ENCODE results near the gene DPYSL4. TPM values are rescaled to one million over a fixed set of nuclear protein-coding genes. Genes with fewer than 3 reads are reported as not detected.

DPYSL4 gene
- total RNA-seq, 1 donor from 2014 or later = 55.9 TPM

DNA sequence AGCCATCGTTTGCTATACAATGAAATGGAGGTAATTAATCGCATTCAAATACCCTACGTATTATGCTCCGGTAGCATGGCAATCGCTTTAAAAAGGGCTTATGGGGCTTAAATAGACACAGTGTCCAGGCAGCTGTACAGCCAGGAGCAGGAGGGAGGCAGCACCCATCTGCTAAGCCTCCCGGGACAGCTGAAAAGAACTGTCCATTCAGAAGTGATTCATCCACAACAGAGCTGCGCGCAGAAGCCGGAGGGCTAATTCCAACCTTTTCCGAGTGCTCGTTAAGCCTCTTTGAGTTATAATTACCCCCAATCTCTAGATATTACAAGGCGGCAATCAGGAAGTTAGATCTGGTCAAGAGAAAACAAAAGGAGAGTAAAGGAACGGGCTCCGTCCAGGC, 58.3 kb downstream of the DPYSL4 start:
- Mint-ChIP-seq H3K4me3 (ENCODE audit: low read depth) (no peak overlapping the region), H3K9me3 (ENCODE audit: low read depth) (no peaks in the 10 kb centered on the region), H3K36me3 (ENCODE audit: insufficient read depth) (no peaks in the 10 kb centered on the region), H3K4me1 (ENCODE audit: low read depth) (no peaks in the 10 kb centered on the region), H3K27me3 (peaks cover 8% of the 10 kb centered on the region), H3K27ac (no peak overlapping the region)
- TF ChIP-seq, protein P1, sequence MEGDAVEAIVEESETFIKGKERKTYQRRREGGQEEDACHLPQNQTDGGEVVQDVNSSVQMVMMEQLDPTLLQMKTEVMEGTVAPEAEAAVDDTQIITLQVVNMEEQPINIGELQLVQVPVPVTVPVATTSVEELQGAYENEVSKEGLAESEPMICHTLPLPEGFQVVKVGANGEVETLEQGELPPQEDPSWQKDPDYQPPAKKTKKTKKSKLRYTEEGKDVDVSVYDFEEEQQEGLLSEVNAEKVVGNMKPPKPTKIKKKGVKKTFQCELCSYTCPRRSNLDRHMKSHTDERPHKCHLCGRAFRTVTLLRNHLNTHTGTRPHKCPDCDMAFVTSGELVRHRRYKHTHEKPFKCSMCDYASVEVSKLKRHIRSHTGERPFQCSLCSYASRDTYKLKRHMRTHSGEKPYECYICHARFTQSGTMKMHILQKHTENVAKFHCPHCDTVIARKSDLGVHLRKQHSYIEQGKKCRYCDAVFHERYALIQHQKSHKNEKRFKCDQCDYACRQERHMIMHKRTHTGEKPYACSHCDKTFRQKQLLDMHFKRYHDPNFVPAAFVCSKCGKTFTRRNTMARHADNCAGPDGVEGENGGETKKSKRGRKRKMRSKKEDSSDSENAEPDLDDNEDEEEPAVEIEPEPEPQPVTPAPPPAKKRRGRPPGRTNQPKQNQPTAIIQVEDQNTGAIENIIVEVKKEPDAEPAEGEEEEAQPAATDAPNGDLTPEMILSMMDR (IDR thresholded peaks at IDR 0.05; ENCODE audit: unreplicated experiment) = no peak
- no peak for DNase-seq (ENCODE audit: low spot score, unreplicated experiment)

DNA sequence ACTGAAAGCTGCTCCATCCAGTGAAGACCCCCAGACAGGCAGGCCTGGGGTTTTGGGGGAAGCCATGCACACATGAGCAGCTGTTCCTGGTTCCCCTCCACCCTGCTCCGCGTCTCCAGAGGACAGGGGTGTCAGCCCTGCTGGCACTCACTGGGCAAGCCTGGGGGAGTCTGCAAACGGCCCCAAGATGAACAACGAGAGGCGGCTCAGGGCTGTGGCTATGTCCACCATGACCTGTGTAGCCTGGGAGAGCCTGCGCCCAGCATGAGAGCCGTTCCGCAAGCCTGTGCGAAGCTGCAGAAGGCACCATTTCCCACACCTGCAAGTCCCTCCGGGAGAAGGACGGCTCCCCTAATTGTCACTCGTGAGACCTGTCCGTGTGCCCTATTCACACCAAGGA, 59.5 kb downstream of the DPYSL4 start:
- no peak for DNase-seq (ENCODE audit: low spot score, unreplicated experiment)
- Mint-ChIP-seq H3K9me3 (ENCODE audit: low read depth) (no peaks in the 10 kb centered on the region), H3K4me3 (ENCODE audit: low read depth) (no peak overlapping the region), H3K27ac (no peak overlapping the region), H3K27me3 (peaks cover 5% of the 10 kb centered on the region), H3K4me1 (ENCODE audit: low read depth) (no peaks in the 10 kb centered on the region), H3K36me3 (ENCODE audit: insufficient read depth) (no peaks in the 10 kb centered on the region)
- TF ChIP-seq, protein P1 (IDR thresholded peaks at IDR 0.05; ENCODE audit: unreplicated experiment) = no peak

DNA sequence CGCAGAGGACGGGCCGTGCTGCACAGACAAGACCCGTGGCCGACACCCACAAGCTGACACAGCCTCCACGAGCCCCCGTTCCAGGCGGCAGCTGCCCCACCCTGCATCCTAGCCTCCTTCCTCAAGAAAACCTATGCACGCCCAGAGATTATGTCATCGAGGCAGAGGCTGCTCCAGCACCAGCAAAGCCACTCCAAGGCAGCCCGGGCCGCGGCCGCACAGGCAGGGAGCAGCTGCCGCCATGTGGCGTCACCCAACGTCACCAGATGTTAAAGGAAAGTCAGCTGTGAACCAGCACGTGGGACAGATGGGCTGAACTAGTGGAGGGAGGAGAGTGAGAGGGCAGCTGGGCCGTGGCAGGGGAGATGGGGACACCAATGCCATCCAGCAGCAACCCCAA, 61.2 kb downstream of the DPYSL4 start:
- peak overlapping the region; percentile 50 for H3K4me3 Mint-ChIP-seq (ENCODE audit: low read depth)
- TF ChIP-seq, protein P1 (IDR thresholded peaks at IDR 0.05; ENCODE audit: unreplicated experiment) = no peak
- no peaks in the 10 kb centered on the region for H3K4me1 Mint-ChIP-seq (ENCODE audit: low read depth)
- no peaks in the 10 kb centered on the region for H3K36me3 Mint-ChIP-seq (ENCODE audit: insufficient read depth)
- H3K27me3 Mint-ChIP-seq = peaks cover 6% of the 10 kb centered on the region
- H3K27ac Mint-ChIP-seq = no peak overlapping the region
- DNase-seq (ENCODE audit: low spot score, unreplicated experiment) = no peak
- no peaks in the 10 kb centered on the region for H3K9me3 Mint-ChIP-seq (ENCODE audit: low read depth)

DNA sequence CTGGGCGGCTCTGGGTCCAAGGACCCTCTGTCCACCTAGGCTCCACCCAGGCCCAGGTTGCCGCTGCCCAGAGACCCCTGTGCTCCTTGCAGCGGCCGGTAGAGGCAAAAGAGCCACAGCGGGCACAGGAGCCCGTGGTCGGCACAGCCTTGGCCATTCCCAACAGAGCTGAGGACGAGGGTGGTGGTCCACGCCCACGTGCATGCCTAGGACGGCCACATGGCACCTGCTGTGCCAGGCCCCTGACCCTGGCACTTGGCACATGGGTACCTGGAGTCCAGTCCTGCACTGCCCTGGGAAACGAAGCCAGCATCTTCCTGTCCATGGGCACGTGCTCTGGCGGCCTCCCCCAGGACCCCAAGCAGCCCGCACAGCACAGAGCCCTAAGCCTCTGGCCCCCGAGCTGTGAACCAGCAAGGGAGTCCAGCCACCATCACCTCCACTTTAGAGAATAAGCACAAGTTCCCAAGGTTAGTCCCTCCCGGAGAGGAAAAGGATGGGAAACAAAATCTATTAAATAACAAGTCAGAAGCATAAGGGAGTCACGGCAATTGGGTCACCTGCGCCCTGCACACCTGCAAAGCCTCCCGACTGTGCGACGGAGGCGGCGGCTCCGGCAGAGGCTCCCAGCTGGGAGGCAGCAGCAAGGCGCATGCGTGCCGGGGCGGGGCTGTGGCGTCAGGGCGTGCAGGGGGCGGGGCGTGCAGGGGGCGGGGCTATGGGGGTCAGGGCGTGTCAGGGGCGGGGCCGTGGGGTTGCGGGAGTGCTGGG, 61.9 kb downstream of the DPYSL4 start:
- TF ChIP-seq, protein P1 (IDR thresholded peaks at IDR 0.05; ENCODE audit: unreplicated experiment) = no peak
- H3K9me3 Mint-ChIP-seq (ENCODE audit: low read depth) = no peaks in the 10 kb centered on the region
- peak overlapping the region; percentile 69 for H3K4me3 Mint-ChIP-seq (ENCODE audit: low read depth)
- no peaks in the 10 kb centered on the region for H3K4me1 Mint-ChIP-seq (ENCODE audit: low read depth)
- DNase-seq (ENCODE audit: low spot score, unreplicated experiment) = peak; percentile 33
- H3K27me3 Mint-ChIP-seq = peaks cover 10% of the 10 kb centered on the region
- H3K27ac Mint-ChIP-seq = no peak overlapping the region
- no peaks in the 10 kb centered on the region for H3K36me3 Mint-ChIP-seq (ENCODE audit: insufficient read depth)

DNA sequence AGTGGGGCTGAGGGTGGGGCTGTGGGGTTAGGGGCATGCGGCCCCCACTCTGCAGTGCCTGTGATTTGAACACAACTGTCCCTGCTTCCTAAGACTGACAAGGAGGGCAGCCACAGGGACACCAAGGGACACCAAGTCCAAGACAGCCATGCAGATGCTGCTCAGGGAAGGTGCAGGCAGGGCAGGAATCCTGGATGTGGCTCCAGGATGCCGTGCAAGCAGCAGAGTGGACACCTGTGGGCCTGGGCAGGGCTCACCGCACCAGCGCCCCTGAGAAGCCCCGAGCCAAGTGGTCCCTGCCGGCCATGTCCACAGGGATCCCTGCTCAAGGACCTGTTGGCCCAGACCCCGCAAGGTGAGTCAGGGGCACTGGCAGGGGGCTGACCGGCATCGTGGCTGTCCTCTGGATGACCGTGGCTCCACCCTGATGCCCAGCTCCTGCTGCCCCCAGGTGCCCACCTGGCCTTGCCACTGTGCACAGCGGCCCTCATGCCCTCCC, 62.5 kb downstream of the DPYSL4 start:
- H3K36me3 Mint-ChIP-seq (ENCODE audit: insufficient read depth) = no peaks in the 10 kb centered on the region
- no peaks in the 10 kb centered on the region for H3K4me1 Mint-ChIP-seq (ENCODE audit: low read depth)
- H3K27me3 Mint-ChIP-seq = peaks cover 15% of the 10 kb centered on the region
- DNase-seq (ENCODE audit: low spot score, unreplicated experiment) = no peak
- TF ChIP-seq, protein P1 (IDR thresholded peaks at IDR 0.05; ENCODE audit: unreplicated experiment) = no peak
- H3K27ac Mint-ChIP-seq = no peak overlapping the region
- no peak overlapping the region for H3K4me3 Mint-ChIP-seq (ENCODE audit: low read depth)
- no peaks in the 10 kb centered on the region for H3K9me3 Mint-ChIP-seq (ENCODE audit: low read depth)

Measured in progenitor cell of endocrine pancreas (in vitro differentiated cells).